Measurements from ENCODE around the gene E2F7. TPM values are rescaled to one million over a fixed set of nuclear protein-coding genes. Genes with fewer than 3 reads are reported as not detected.

The E2F7 gene
- total and polyA plus RNA-seq, 2 of the 8 experiments (the other 6 are each of a cell fraction or from before 2014, with no cell fraction given) = 8.8 to 18.5 TPM

GRCh38 chr12:77070800-77071449 lies 5.6 kb upstream of the E2F7 start:
- Histone ChIP-seq H2AK5ac (ENCODE audit: low read depth, low read length) (no peak overlapping the region), H4K8ac (ENCODE audit: extremely low read depth, insufficient read depth, low read length) (no peak overlapping the region), H2BK5ac (ENCODE audit: low read depth, low read length) (no peak overlapping the region), H3K79me2 (ENCODE audit: control insufficient read depth in 1 of 2, insufficient read depth in 2 of 2, low read length in 2 of 2) (no peaks in the 10 kb centered on the region), H3K27ac (ENCODE audit: low read depth, low read length) (no peak overlapping the region), H4K91ac (replicated peaks; ENCODE audit: insufficient read length, low read length) (no peak overlapping the region), H3K79me1 (ENCODE audit: low read depth, low read length) (no peaks in the 10 kb centered on the region), H2BK120ac (replicated peaks; ENCODE audit: low read depth, low read length) (no peak overlapping the region), H3K56ac (replicated peaks; ENCODE audit: insufficient read length, low read depth, low read length) (no peak overlapping the region), H2BK12ac (ENCODE audit: low read depth, low read length) (no peak overlapping the region), H4K5ac (ENCODE audit: insufficient read length, low read depth, low read length) (no peak overlapping the region), H3K4me3 (ENCODE audit: extremely low read depth in 1 of 4, insufficient read depth in 2 of 4, low read depth in 3 of 4, low read length in 4 of 4) (no peak overlapping the region), H2AFZ (ENCODE audit: low read length) (no peak overlapping the region), H3K4me1 (replicated peaks in 1 of 4; ENCODE audit: control insufficient read depth in 3 of 4, insufficient read depth in 4 of 4, low read length in 3 of 4) (no peaks in the 10 kb centered on the region), H2BK15ac (ENCODE audit: low read length) (no peak overlapping the region), H3K9me3 (ENCODE audit: insufficient read depth in 2 of 2, low read depth in 1 of 2, low read length in 1 of 2) (no peaks in the 10 kb centered on the region), H4K20me1 (replicated peaks in 1 of 2; ENCODE audit: control insufficient read depth in 1 of 2, insufficient read depth in 2 of 2, low read length in 2 of 2) (no peaks in the 10 kb centered on the region), H3K36me3 (ENCODE audit: control insufficient read depth in 2 of 4, insufficient read depth in 4 of 4, low read length in 3 of 4) (no peaks in the 10 kb centered on the region), H3K23me2 (ENCODE audit: low read depth, low read length) (peaks cover 2% of the 10 kb centered on the region; the same call in 1 of the 2 replicates), H3K4ac (replicated peaks; ENCODE audit: insufficient read length, low read depth, low read length) (no peak overlapping the region), H3K27me3 (replicated peaks in 1 of 4; ENCODE audit: control insufficient read depth in 3 of 4, extremely low read depth in 1 of 4, insufficient read depth in 3 of 4, low read length in 3 of 4) (no peaks in the 10 kb centered on the region), H3K14ac (ENCODE audit: insufficient read length) (no peak overlapping the region), H3K18ac (ENCODE audit: extremely low read depth, low read length) (no peak overlapping the region), H3K9ac (replicated peaks in 1 of 4; ENCODE audit: extremely low read depth in 1 of 4, low read depth in 3 of 4, low read length in 3 of 4) (no peak overlapping the region), H3K4me2 (ENCODE audit: insufficient read depth in 1 of 2, low read depth in 2 of 2, low read length in 2 of 2) (no peak overlapping the region), H2BK20ac (ENCODE audit: low read length) (no peak overlapping the region), H3K23ac (ENCODE audit: insufficient read length) (no peak overlapping the region)
- FAIRE-seq (no peak), DNase-seq (ENCODE audit: low read depth in 1 of 2, low spot score in 2 of 2) (no peak)
- ChIA-PET CTCF (ENCODE audit: partially characterized antibody) (interaction anchor here (0.6 to 0.7 kb wide), 3 partner anchors 58 to 616 kb away, joined by 3 to 4 read pairs (median 3); no protein-coding TSS in a partner anchor), POLR2A (ENCODE audit: partially characterized antibody) (no interaction called here)
- no peak for TF ChIP-seq RAD21 (IDR thresholded peaks at IDR 0.05 in 1 of 2, conservative IDR thresholded peaks at IDR 0.05 in 1 of 2; ENCODE audit: low read depth in 2 of 2, low read length in 2 of 2)
- TF ChIP-seq FOSL1 (IDR thresholded peaks at IDR 0.05; ENCODE audit: insufficient read depth, low read depth, low read length) = no peak
- no peak for TF ChIP-seq JUN (IDR thresholded peaks at IDR 0.05; ENCODE audit: low read depth, low read length)
- no peak for TF ChIP-seq SIN3A (conservative IDR thresholded peaks at IDR 0.05 in 1 of 2, IDR thresholded peaks at IDR 0.05 in 1 of 2; ENCODE audit: low read depth in 1 of 2, low read length in 2 of 2)
- no peak for TF ChIP-seq BCL11A (IDR thresholded peaks at IDR 0.05; ENCODE audit: low read depth in 2 of 2, low read length in 2 of 2)
- TF ChIP-seq EP300 (IDR thresholded peaks at IDR 0.05; ENCODE audit: borderline replicate concordance in 1 of 2, low read depth in 2 of 2, low read length in 2 of 2) = no peak
- no peak for TF ChIP-seq BACH1 (IDR thresholded peaks at IDR 0.05; ENCODE audit: low read length)
- no peak for TF ChIP-seq YY1 (IDR thresholded peaks at IDR 0.05; ENCODE audit: low read depth, low read length)
- no peak for TF ChIP-seq CHD1 (IDR thresholded peaks at IDR 0.05; ENCODE audit: low read depth, low read length)
- TF ChIP-seq TCF12 (IDR thresholded peaks at IDR 0.05; ENCODE audit: low read depth, low read length) = no peak
- no peak for TF ChIP-seq HDAC6 (IDR thresholded peaks at IDR 0.05; ENCODE audit: low read depth, low read length)
- TF ChIP-seq TAF1 (IDR thresholded peaks at IDR 0.05; ENCODE audit: low read depth, low read length) = no peak
- no peak for TF ChIP-seq ZNF274 (IDR thresholded peaks at IDR 0.05; ENCODE audit: borderline replicate concordance, extremely low read depth, low read length)
- WGBS, 2 experiments (ENCODE audit: extremely low coverage in 1 of 2, insufficient coverage in 1 of 2, insufficient read length in 1 of 2, insufficient replicate concordance in 2 of 2, low coverage in 1 of 2, low lambda C conversion rate in 2 of 2, missing lambda C conversion rate in 1 of 2) = 93% methylated on average over 5 of the region's 5 CpGs; no CpG with 5 or more reads in 1 of the 2 experiments

Measured in H1 (cell line).